K562 (cell line): Measurements from ENCODE around the gene NCMAP. TPM values are rescaled to one million over a fixed set of nuclear protein-coding genes. Genes with fewer than 3 reads are reported as not detected.
A peak's percentile ranks its signal among the peaks of the same experiment; 100 is the strongest.

ENCODE experiments used
- ATAC-seq: fragments of 200-7000 bp; cut with Tn5 transposase; 3 replicates; pipeline ENCODE4 v1.9.1; 2020; ENCODE audit warnings: moderate library complexity
- BruUV-seq: library from RNA; stranded (reverse); fragments of 400-500 nt; replicated peaks from 2 replicates; lab custom pipeline; 2021; lab: Mats Ljungman, UMichigan
- CTCF ChIA-PET: fragments of 300-600 bp; formaldehyde crosslinking; extraction: SDS; loops from one replicate; lab custom pipeline; 2021; ENCODE audit warnings: low intra/inter-chr PET ratio; lab: Yijun Ruan, JAX
- POLR2A ChIA-PET: fragments of 300-600, 350-650 bp; sonication (Branson Sonifier 250); formaldehyde crosslinking; extraction: SDS; loops from one replicate; lab custom pipeline; 2021; ENCODE audit warnings: antibody characterized with exemption, inconsistent platforms; lab: Yijun Ruan, JAX
- DNase-seq, 4 experiments: peaks; one replicate each; pipeline versions ENCODE4 v3.0.0 to v3.0.0-alpha.2; 2011 to 2018; ENCODE audit warnings: low spot score in 3 of 4, mixed read lengths in 3 of 4; ENCODE audit errors: extremely low read depth in 1 of 4
- FAIRE-seq: peaks from 2 replicates; lab custom pipeline; 2011; peaks lifted over from hg19 to GRCh38; lab: Jason Lieb, UNC
- H2AFZ ChIP-seq: 2 replicates; pipeline ENCODE4 v1.6.0; 2011; ENCODE audit warnings: low read depth, low read length, control low read depth, inconsistent platforms
- H3K27ac ChIP-seq: fragments of 200-600 bp; 3 replicates; pipeline ENCODE4 v1.8.0; 2011; ENCODE audit warnings: low read depth, mild to moderate bottlenecking, control low read depth, inconsistent platforms, low read length, moderate library complexity, mixed read lengths; ENCODE audit errors: extremely low read depth
- H3K27me3 ChIP-seq, 2 experiments: fragments of 300-600 bp in 1 of 2; 2 replicates in 1 of 2; 3 replicates in 1 of 2; pipeline versions ENCODE4 v1.6.0 to v1.8.0; 2011; ENCODE audit warnings: inconsistent platforms in 2 of 2, low read length in 2 of 2, mild to moderate bottlenecking in 1 of 2, mixed read lengths in 1 of 2, moderate library complexity in 1 of 2; ENCODE audit not compliant: control insufficient read depth in 2 of 2, insufficient read depth in 2 of 2
- H3K36me3 ChIP-seq: fragments of 300-600 bp; 3 replicates; pipeline ENCODE4 v1.8.0; 2011; ENCODE audit warnings: mild to moderate bottlenecking, low read length, inconsistent platforms; ENCODE audit not compliant: control insufficient read depth, insufficient read depth
- H3K4me1 ChIP-seq, 2 experiments: fragments of 200-600 bp in 1 of 2; replicated peaks in 1 of 2; 2 replicates in 1 of 2; 3 replicates in 1 of 2; pipeline versions ENCODE4 v1.5.1 to v1.8.0; 2011; ENCODE audit warnings: inconsistent platforms in 2 of 2, low read length in 2 of 2, mild to moderate bottlenecking in 1 of 2, mixed read lengths in 1 of 2, moderate library complexity in 1 of 2; ENCODE audit not compliant: control insufficient read depth in 2 of 2, insufficient read depth in 2 of 2
- H3K4me2 ChIP-seq: 2 replicates; pipeline ENCODE4 v1.6.1; 2011; ENCODE audit warnings: low read length, control low read depth, inconsistent platforms, mixed read lengths; ENCODE audit not compliant: insufficient read depth
- H3K4me3 ChIP-seq: fragments of 200-600 bp; sonication (generic), shearing (Covaris generic); 2 replicates; pipeline ENCODE4 v1.5.1; 2016; ENCODE audit warnings: control low read depth, inconsistent platforms
- H3K79me2 ChIP-seq: fragments of 200-600 bp; 3 replicates; pipeline ENCODE4 v1.8.0; 2011; ENCODE audit warnings: low read length, inconsistent platforms; ENCODE audit not compliant: control insufficient read depth, insufficient read depth
- H3K9ac ChIP-seq, 2 experiments: 2 replicates each; pipeline versions ENCODE4 v1.6.0 to v1.6.1; 2011; ENCODE audit warnings: low read depth in 2 of 2, low read length in 2 of 2, control low read depth in 1 of 2, inconsistent platforms in 1 of 2, mild to moderate bottlenecking in 1 of 2, mixed read lengths in 1 of 2; ENCODE audit not compliant: insufficient read depth in 1 of 2
- H3K9me1 ChIP-seq: one replicate; pipeline ENCODE4 v1.6.0; 2011; ENCODE audit warnings: inconsistent platforms, mild to moderate bottlenecking, low read length, moderate library complexity; ENCODE audit not compliant: control insufficient read depth, insufficient read depth
- H3K9me3 ChIP-seq: replicated peaks from 2 replicates; pipeline ENCODE4 v1.5.1; 2011; ENCODE audit warnings: low read depth, low read length, inconsistent platforms; ENCODE audit not compliant: control insufficient read depth, insufficient read depth
- H4K20me1 ChIP-seq: replicated peaks from 2 replicates; pipeline ENCODE4 v1.6.1; 2011; ENCODE audit warnings: low read length, inconsistent platforms, mixed read lengths; ENCODE audit not compliant: control insufficient read depth, insufficient read depth
- BCOR ChIP-seq: fragments of 450-650 bp; IDR thresholded peaks from 2 replicates; pipeline ENCODE4 v1.6.1; 2016
- BHLHE40 ChIP-seq: IDR thresholded peaks from 2 replicates; pipeline ENCODE4 v1.6.1; 2011; ENCODE audit warnings: low read length, improper control_type of control experiment
- BMI1 ChIP-seq: fragments of 150-350 bp; IDR thresholded peaks from 2 replicates; pipeline ENCODE4 v1.6.1; 2014; ENCODE audit warnings: low read length
- DNMT1 ChIP-seq: fragments of 450-650 bp; IDR thresholded peaks from 2 replicates; pipeline ENCODE4 v1.6.1; 2016; ENCODE audit warnings: antibody characterized with exemption, mild to moderate bottlenecking
- FOXA3 ChIP-seq, 2 experiments: fragments of 450-650 bp in 1 of 2; sonication (generic) in 1 of 2; formaldehyde crosslinking; IDR thresholded peaks in 1 of 2; conservative IDR thresholded peaks in 1 of 2; 2 replicates each; pipeline versions ENCODE4 v1.4.0 to v1.8.0; 2020 to 2022; ENCODE audit warnings: mild to moderate bottlenecking in 2 of 2, missing genetic modification reagents in 1 of 2
- HNRNPLL ChIP-seq: fragments of 200-400 bp; formaldehyde crosslinking; IDR thresholded peaks from 2 replicates; pipeline ENCODE4 v1.6.1; 2017; ENCODE audit warnings: low read length, low read depth, mild to moderate bottlenecking; ENCODE audit not compliant: poor library complexity, severe bottlenecking
- MAFF ChIP-seq: IDR thresholded peaks from 2 replicates; pipeline ENCODE4 v1.6.1; 2012; ENCODE audit warnings: low read length, improper control_type of control experiment
- NR2C2 ChIP-seq, 2 experiments: fragments of 200-800 bp in 1 of 2; sonication (Bioruptor generic) in 1 of 2; sonication (generic) in 1 of 2; formaldehyde crosslinking in 1 of 2; IDR thresholded peaks; 2 replicates each; pipeline versions ENCODE4 v1.6.1 to v1.8.0; 2016 to 2022; ENCODE audit warnings: mild to moderate bottlenecking in 1 of 2, missing compliant biosample characterization in 1 of 2, missing genetic modification characterization in 1 of 2, missing genetic modification reagents in 1 of 2
- RNF2 ChIP-seq: sonication (generic); IDR thresholded peaks from 2 replicates; pipeline ENCODE4 v1.6.1; 2016
- SIN3A ChIP-seq, 2 experiments: fragments of 150-350 bp in 1 of 2; IDR thresholded peaks; 2 replicates each; pipeline ENCODE4 v1.6.1; 2011 to 2016; ENCODE audit warnings: borderline replicate concordance in 2 of 2, low read depth in 2 of 2, low read length in 2 of 2, mild to moderate bottlenecking in 2 of 2, moderate library complexity in 2 of 2; ENCODE audit not compliant: control insufficient read depth in 1 of 2
- ZC3H4 ChIP-seq: sonication (generic); formaldehyde crosslinking; IDR thresholded peaks from 2 replicates; pipeline ENCODE4 v1.9.0; 2021; ENCODE audit warnings: missing genetic modification reagents, borderline replicate concordance
- ZC3H8 ChIP-seq: fragments of 450-650 bp; IDR thresholded peaks from 2 replicates; pipeline ENCODE4 v1.6.1; 2017
- ZFP36 ChIP-seq: fragments of 150-350 bp; IDR thresholded peaks from 2 replicates; pipeline ENCODE4 v1.6.1; 2018; ENCODE audit warnings: low read length, low read depth; ENCODE audit not compliant: partially characterized antibody
- ZNF699 ChIP-seq: fragments of 250-450 bp; sonication (Bioruptor Pico); IDR thresholded peaks from 2 replicates; pipeline ENCODE4 v1.8.0; 2021; ENCODE audit warnings: mild to moderate bottlenecking, moderate library complexity; ENCODE audit not compliant: insufficient replicate concordance
- WGBS: fragments of 100-300 bp; shearing (Covaris generic); methylation state at CpG from one replicate; pipeline ENCODE4 v1.1.6; 2016; ENCODE audit warnings: low coverage, mixed read lengths; ENCODE audit not compliant: insufficient coverage; ENCODE audit errors: missing lambda C conversion rate; 5-methylcytosine and 5-hydroxymethylcytosine counted together
- in situ Hi-C: fragments of 300-500 bp; cut with MboI; formaldehyde crosslinking; loops from 4 replicates; pipeline ENCODE4 v1.15.0; 2018; ENCODE audit warnings: inconsistent platforms, mixed read lengths
- intact Hi-C: fragments of 100-400 bp; cut with micrococcal nuclease; formaldehyde crosslinking; loops from 2 replicates; pipeline ENCODE4 v1.14.2; 2022
- polyA plus RNA-seq, 8 experiments: library from polyadenylated mRNA; depleted of rRNA in 4 of 8; stranded (reverse) in 5 of 8; unstranded in 3 of 8; fragments of >200 nt; fragmentation: Nextera tagmentation in 2 of 8; fragmentation: Illumina TruSeq in 1 of 8; extraction: Ambion mirVana in 2 of 8; extraction: Trizol in 1 of 8; gene quantifications; 2 replicates each; pipeline versions ENCODE4 v1.2.1 to v1.2.3, GENCODE V29; 2011 to 2014; ENCODE audit warnings: inconsistent platforms in 1 of 8, missing spikeins in 1 of 8
- total RNA-seq, 7 experiments: library from RNA; depleted of rRNA in 6 of 7; stranded (reverse); fragments of >200 nt in 6 of 7; fragmentation: Illumina TruSeq in 2 of 7; extraction: Trizol in 2 of 7; gene quantifications; 2 replicates each; pipeline versions ENCODE4 v1.2.1 to v1.2.3, GENCODE V29; 2011 to 2021; ENCODE audit warnings: low replicate concordance in 1 of 7
- TF ChIP-seq, protein P1 (sequence below): sonication (generic); formaldehyde crosslinking; IDR thresholded peaks from 2 replicates; pipeline ENCODE4 v1.9.0; 2022; ENCODE audit warnings: mild to moderate bottlenecking, missing genetic modification reagents
- TF ChIP-seq, protein P2 (sequence below): sonication (generic); formaldehyde crosslinking; IDR thresholded peaks from 2 replicates; pipeline ENCODE4 v1.8.0; 2022; ENCODE audit warnings: missing genetic modification reagents, mild to moderate bottlenecking, borderline replicate concordance
- TF ChIP-seq, protein P3 (sequence below): fragments of 200-800 bp; sonication (Bioruptor generic); IDR thresholded peaks from 2 replicates; pipeline ENCODE4 v1.6.1; 2017; ENCODE audit warnings: missing genetic modification characterization, missing compliant biosample characterization

The NCMAP gene
- total and polyA plus RNA-seq, 9 of the 15 experiments (the other 6 are each of a cell fraction or from before 2014, with no cell fraction given), result 0.03 TPM; not detected in 8

DNA sequence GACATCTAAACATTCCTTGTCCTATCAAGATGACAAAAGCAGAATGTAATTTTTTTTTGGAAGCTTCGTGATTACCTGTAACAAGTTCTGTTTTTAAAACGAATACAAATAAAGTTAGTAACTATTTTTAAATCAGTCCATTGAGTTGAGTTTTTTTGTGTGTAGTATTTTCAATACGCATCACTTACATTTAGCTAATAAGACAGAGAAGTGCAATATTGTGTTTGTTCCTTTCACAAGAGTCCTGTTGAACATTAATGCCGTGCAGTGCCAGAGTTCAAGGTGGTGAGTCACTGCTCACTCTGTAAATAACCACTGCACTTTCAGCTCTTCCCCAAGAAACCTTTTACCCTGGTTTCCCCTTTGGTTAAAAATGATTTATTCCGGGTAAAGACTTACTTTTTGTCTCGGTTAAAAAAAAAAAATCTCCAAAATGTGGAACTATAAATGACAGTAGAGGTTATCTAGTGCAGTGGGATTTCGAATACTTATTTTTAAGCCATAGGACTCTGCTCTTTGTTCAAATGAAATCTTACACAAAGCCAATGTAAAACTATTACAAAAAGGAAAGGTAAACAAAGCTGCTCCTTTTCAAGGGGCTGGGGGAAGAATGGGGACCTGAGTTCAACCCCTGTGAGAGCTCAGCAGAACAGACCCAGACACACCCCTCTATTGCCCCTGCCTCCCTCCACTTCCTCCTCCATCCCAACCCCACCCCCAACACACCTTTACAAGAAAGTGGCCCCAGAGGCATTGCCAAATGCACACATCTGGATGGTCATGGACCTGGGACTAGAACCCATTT is 14.8 kb upstream of the NCMAP start:
- peak; percentile 61; the same call in 2 of the 3 replicates for ATAC-seq
- H3K9me3 ChIP-seq, result no peaks in the 10 kb centered on the region
- in situ Hi-C loops (no loop called here), intact Hi-C loops (loop anchor here (5.0 kb wide), 1 partner anchor 291 kb away; no protein-coding TSS in a partner anchor)
- peak in 1 of 4 experiments; percentile 16 for DNase-seq
- H3K79me2 ChIP-seq, result no peaks in the 10 kb centered on the region
- no peaks in the 10 kb centered on the region for H3K36me3 ChIP-seq
- 2% methylated on average over 7 of the region's 7 CpGs for WGBS
- H3K4me1 ChIP-seq, result peaks cover 3 to 8% of the 10 kb centered on the region in 2 experiments; a peak in 3 of 5 replicates
- POLR2A ChIA-PET, result interaction anchor here (0.6 to 1.6 kb wide), 5 partner anchors 10 to 430 kb away, joined by 3 to 6 read pairs (median 3); no protein-coding TSS in a partner anchor
- no peak overlapping the region for H3K4me2 ChIP-seq
- no peaks in the 10 kb centered on the region for H4K20me1 ChIP-seq
- H3K27ac ChIP-seq, result no peak overlapping the region
- CTCF ChIA-PET, result interaction anchor here (1.2 to 2.3 kb wide), 2 partner anchors 95 to 289 kb away, joined by 4 to 11 read pairs; no protein-coding TSS in a partner anchor
- BruUV-seq, result no TSS peak
- H3K9me1 ChIP-seq, result no peaks in the 10 kb centered on the region
- H3K27me3 ChIP-seq, result peaks cover 9 to 18% of the 10 kb centered on the region in 2 experiments; a peak in 4 of 5 replicates
- no peak overlapping the region for H3K9ac ChIP-seq
- H2AFZ ChIP-seq, result no peak overlapping the region
- FAIRE-seq, result no peak
- H3K4me3 ChIP-seq, result no peak overlapping the region
- peak; percentile 38; the same call in 1 of the 2 replicates for TF ChIP-seq BMI1
- no peak for TF ChIP-seq HNRNPLL
- TF ChIP-seq BCOR, result no peak
- TF ChIP-seq ZFP36, result peak; percentile 58
- no peak for TF ChIP-seq MAFF
- TF ChIP-seq ZC3H4 (CRISPR knock-in tag), result no peak
- TF ChIP-seq, protein P1, sequence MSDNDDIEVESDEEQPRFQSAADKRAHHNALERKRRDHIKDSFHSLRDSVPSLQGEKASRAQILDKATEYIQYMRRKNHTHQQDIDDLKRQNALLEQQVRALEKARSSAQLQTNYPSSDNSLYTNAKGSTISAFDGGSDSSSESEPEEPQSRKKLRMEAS (CRISPR knock-in tag), result no peak
- TF ChIP-seq FOXA3 (CRISPR knock-in tag; conservative IDR thresholded peaks at IDR 0.05 in 1 of 2, IDR thresholded peaks at IDR 0.05 in 1 of 2), result peak; percentile 39 to 68; a peak in 1 of 4 replicates
- TF ChIP-seq, protein P2, sequence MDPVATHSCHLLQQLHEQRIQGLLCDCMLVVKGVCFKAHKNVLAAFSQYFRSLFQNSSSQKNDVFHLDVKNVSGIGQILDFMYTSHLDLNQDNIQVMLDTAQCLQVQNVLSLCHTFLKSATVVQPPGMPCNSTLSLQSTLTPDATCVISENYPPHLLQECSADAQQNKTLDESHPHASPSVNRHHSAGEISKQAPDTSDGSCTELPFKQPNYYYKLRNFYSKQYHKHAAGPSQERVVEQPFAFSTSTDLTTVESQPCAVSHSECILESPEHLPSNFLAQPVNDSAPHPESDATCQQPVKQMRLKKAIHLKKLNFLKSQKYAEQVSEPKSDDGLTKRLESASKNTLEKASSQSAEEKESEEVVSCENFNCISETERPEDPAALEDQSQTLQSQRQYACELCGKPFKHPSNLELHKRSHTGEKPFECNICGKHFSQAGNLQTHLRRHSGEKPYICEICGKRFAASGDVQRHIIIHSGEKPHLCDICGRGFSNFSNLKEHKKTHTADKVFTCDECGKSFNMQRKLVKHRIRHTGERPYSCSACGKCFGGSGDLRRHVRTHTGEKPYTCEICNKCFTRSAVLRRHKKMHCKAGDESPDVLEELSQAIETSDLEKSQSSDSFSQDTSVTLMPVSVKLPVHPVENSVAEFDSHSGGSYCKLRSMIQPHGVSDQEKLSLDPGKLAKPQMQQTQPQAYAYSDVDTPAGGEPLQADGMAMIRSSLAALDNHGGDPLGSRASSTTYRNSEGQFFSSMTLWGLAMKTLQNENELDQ (CRISPR knock-in tag), result no peak
- TF ChIP-seq DNMT1, result no peak
- no peak for TF ChIP-seq ZC3H8
- TF ChIP-seq BHLHE40, result no peak
- TF ChIP-seq NR2C2 (CRISPR knock-in tag; IDR thresholded peaks at IDR 0.05), result no peak
- TF ChIP-seq NR2C2 (tag; IDR thresholded peaks at IDR 0.05), result peak; percentile 62
- TF ChIP-seq RNF2, result peak; percentile 32; the same call in 1 of the 2 replicates
- TF ChIP-seq, protein P3, sequence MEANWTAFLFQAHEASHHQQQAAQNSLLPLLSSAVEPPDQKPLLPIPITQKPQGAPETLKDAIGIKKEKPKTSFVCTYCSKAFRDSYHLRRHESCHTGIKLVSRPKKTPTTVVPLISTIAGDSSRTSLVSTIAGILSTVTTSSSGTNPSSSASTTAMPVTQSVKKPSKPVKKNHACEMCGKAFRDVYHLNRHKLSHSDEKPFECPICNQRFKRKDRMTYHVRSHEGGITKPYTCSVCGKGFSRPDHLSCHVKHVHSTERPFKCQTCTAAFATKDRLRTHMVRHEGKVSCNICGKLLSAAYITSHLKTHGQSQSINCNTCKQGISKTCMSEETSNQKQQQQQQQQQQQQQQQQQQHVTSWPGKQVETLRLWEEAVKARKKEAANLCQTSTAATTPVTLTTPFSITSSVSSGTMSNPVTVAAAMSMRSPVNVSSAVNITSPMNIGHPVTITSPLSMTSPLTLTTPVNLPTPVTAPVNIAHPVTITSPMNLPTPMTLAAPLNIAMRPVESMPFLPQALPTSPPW (CRISPR knock-in tag), result no peak
- no peak for TF ChIP-seq SIN3A (IDR thresholded peaks at IDR 0.05; ENCODE audit: borderline replicate concordance in 2 of 2, control insufficient read depth in 1 of 2, low read depth in 2 of 2, low read length in 2 of 2)
- no peak for TF ChIP-seq ZNF699
